ENCODE measurements around the gene CDKN2B. TPM values are rescaled to one million over a fixed set of nuclear protein-coding genes. Genes with fewer than 3 reads are reported as not detected.

CDKN2B gene
- total and polyA plus RNA-seq, 5 experiments from 2014 or later: 0.17 to 0.31 TPM; not detected in 3

DNA sequence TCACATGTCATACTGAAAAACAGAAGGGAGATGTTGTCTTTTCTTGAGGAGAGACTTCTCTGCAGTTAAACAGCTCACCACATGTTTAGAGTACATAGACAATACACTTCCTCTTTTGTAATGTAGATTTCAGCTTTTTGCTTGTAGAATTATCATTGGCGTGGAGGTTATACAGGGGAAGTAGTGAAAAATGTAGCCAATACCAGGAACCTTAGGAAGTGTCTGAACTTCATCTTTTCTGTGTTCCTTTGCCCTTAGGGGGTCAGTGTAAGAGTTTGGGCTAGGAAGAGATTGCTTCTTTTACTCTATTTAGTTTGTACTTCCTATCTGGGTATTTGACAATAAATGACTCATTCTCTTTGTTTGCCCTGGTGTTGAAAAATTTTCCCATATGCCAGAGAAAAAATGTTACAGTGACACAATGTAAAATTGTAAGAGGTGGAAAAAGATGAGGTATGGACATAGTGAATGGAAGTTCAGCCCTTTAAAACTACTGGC lies 21.0 kb upstream of the CDKN2B start:
- ATAC-seq (no peak), DNase-seq (no peak)
- H3K4me3 Mint-ChIP-seq: no peak overlapping the region
- H3K9me3 Mint-ChIP-seq: no peaks in the 10 kb centered on the region
- H3K4me1 Mint-ChIP-seq: peaks cover 0 to 4% (median 0%) of the 10 kb centered on the region in 4 donors
- H3K36me3 Mint-ChIP-seq: no peaks in the 10 kb centered on the region
- H3K27ac Mint-ChIP-seq: no peak overlapping the region
- H3K27me3 Mint-ChIP-seq: peaks cover 0 to 14% (median 0%) of the 10 kb centered on the region in 5 donors
- POLR2A ChIA-PET: no interaction called here

DNA sequence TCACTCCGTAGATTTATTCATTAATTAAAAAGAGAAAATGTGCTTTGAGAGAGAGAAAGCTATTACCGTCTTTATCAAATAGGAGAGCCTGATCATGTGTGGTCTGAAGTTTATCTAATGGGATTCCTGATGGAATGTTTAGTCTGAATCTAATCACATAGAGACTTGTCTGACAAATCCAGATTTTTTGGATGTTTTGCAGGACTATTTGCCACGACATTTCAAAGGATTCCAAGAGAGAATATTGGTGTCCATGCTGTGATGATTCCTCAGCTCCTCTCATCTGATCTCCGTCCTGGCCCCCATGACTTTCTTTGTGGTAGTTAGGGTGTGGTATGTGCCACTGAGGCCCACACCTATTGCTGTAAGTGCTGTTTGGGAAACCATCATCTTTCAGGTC lies 20.1 kb upstream of the CDKN2B start:
- H3K27me3 Mint-ChIP-seq: peaks cover 0 to 17% (median 4%) of the 10 kb centered on the region in 5 donors
- POLR2A ChIA-PET: no interaction called here
- H3K36me3 Mint-ChIP-seq: no peaks in the 10 kb centered on the region
- H3K4me1 Mint-ChIP-seq: peaks cover 0 to 4% (median 0%) of the 10 kb centered on the region in 4 donors
- ATAC-seq: no peak
- no peak overlapping the region for H3K27ac Mint-ChIP-seq
- no peaks in the 10 kb centered on the region for H3K9me3 Mint-ChIP-seq
- no peak overlapping the region for H3K4me3 Mint-ChIP-seq
- DNase-seq: no peak

DNA sequence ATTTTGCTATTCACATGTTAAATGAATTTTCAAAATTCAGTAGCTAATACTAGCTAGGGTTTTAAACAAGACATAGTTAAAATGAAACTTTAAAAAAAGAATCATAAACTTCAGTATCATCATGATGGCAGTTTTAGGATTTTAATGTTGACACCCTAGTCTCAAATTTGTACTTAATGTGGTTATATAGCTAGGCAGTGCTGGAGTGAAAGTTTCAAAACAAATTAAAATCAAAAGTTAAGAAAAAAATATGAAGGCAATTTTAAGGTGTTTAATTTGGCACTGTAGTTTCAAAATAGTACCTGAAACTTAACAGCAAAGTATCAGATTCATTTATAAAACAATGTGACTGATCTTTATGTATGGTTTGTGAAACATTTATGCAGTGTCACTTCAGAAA lies 19.3 kb upstream of the CDKN2B start:
- DNase-seq: no peak
- Mint-ChIP-seq H3K9me3 (no peaks in the 10 kb centered on the region), H3K27me3 (peaks cover 0 to 23% (median 7%) of the 10 kb centered on the region in 5 donors), H3K36me3 (peaks cover 0 to 2% (median 0%) of the 10 kb centered on the region in 3 donors), H3K4me3 (no peak overlapping the region), H3K27ac (no peak overlapping the region), H3K4me1 (peaks cover 0 to 4% (median 0%) of the 10 kb centered on the region in 4 donors)
- no peak for ATAC-seq
- POLR2A ChIA-PET: no interaction called here

DNA sequence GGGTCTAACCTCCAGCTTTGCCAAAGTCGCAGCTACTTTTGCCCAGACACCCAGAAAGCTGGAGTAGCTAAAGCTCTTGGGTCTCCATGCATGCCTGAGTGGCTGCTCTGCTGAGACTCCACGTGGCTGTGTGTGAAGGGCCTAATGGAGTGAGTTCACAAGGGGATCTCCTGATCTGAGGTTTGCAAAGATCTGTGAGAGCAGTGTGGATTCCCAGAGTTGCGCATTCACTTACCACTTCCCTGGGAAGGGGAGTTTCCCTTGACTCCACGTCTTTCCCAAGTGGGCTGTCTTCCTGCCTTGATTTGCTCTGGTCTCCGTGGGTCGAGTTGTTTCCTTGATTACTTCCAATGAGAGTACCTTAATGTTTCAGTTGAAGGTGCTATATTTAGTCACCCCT lies 17.6 kb upstream of the CDKN2B start:
- POLR2A ChIA-PET: no interaction called here
- no peak overlapping the region for H3K4me3 Mint-ChIP-seq
- peaks cover 0 to 1% (median 0%) of the 10 kb centered on the region in 4 donors for H3K4me1 Mint-ChIP-seq
- H3K27ac Mint-ChIP-seq: no peak overlapping the region
- peaks cover 0 to 9% (median 0%) of the 10 kb centered on the region in 9 donors for H3K9me3 Mint-ChIP-seq
- peaks cover 7 to 30% (median 17%) of the 10 kb centered on the region in 5 donors for H3K27me3 Mint-ChIP-seq
- ATAC-seq (no peak), DNase-seq (no peak)
- peaks cover 0 to 4% (median 0%) of the 10 kb centered on the region in 3 donors for H3K36me3 Mint-ChIP-seq

DNA sequence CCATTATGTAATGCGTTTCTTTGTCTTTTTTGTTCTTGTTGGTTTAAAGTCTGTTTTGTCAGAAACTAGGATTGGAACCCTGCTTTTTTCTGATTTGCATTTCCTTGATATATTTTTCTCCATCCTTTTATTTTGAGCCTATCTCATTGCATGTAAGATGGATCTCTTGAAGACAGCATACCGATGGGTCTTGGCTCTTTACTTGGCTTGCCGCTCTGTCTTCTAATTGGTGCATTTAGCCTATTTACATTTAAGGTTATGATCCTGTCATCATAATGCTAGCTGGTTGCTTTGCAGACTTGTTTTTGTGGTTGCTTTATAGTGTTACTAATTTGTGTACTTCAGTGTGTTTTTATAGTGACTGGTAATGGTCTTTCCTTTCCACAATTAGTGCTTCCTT lies 13.3 kb upstream of the CDKN2B start:
- Mint-ChIP-seq H3K27ac (no peak overlapping the region), H3K9me3 (peaks cover 4 to 24% (median 14%) of the 10 kb centered on the region in 9 donors), H3K4me3 (no peak overlapping the region), H3K36me3 (peaks cover 0 to 13% (median 10%) of the 10 kb centered on the region in 3 donors), H3K4me1 (no peaks in the 10 kb centered on the region), H3K27me3 (peaks cover 15 to 66% (median 27%) of the 10 kb centered on the region in 5 donors)
- ATAC-seq (no peak), DNase-seq (no peak)
- POLR2A ChIA-PET: no interaction called here

DNA sequence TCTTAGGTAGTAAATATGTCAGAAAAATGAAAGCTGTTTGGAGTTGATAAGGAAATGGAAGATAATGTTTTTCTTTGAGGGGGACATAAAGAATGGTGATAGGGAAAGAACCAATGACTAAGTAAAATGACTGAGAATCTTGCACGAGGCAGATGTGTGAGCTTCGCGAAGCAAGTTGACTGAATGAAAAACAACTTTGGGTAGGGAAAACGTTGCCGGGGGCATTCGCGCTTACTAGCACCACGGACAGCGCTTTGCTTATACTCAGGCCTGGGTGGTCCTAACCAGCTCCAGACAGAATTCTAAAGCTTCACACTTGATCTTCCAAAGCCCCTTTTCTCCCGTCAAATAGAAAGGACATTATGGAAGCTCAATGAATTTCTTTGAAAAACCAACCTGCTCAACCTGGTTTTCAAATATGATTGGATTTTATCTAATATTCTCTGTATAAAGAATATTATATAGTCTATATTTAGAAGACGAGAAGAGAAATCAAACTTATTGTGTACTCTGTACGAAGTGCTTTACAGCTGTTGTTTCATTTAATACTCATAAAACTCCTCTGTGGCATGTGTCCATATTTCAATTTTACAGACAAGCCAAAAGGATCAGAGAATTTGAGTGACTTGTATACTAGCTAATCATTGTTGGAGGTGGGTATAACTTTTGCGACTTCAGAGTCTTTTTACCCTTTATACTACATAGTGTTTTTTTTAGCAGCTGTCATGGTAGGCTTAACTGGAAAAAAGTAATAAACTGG lies 1.9 kb upstream of the CDKN2B start:
- POLR2A ChIA-PET: no interaction called here
- DNase-seq: peak in 3 of 10 donors; percentile 14 to 29 (median 22)
- peaks cover 29 to 69% (median 40%) of the 10 kb centered on the region in 5 donors for H3K27me3 Mint-ChIP-seq
- peaks cover 0 to 5% (median 4%) of the 10 kb centered on the region in 3 donors for H3K36me3 Mint-ChIP-seq
- peaks cover 2 to 19% (median 12%) of the 10 kb centered on the region in 4 donors for H3K4me1 Mint-ChIP-seq
- ATAC-seq: peak; percentile 27 to 57
- H3K9me3 Mint-ChIP-seq: peaks cover 0 to 11% (median 2%) of the 10 kb centered on the region in 9 donors
- H3K4me3 Mint-ChIP-seq: no peak overlapping the region
- no peak overlapping the region for H3K27ac Mint-ChIP-seq

DNA sequence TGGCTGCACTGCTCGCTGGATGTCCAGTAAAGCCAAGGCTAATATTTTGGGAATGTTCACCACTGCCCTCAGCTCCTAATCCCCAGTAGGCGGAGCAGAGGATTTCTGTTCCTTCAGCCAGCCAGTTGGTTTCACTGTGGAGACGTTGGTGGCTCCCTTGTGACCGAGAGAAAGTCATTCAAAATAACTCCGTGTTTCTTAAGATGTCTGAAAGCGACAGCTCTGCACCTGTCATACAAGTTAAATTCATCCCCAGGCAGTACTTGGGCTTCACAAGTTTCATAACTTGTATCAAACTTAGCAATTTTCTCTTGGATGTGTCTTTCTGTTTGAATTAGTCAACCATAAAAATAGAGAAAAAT lies 382 bp upstream of the CDKN2B start:
- H3K27ac Mint-ChIP-seq: no peak overlapping the region
- H3K4me1 Mint-ChIP-seq: peaks cover 10 to 31% (median 23%) of the 10 kb centered on the region in 4 donors

DNA sequence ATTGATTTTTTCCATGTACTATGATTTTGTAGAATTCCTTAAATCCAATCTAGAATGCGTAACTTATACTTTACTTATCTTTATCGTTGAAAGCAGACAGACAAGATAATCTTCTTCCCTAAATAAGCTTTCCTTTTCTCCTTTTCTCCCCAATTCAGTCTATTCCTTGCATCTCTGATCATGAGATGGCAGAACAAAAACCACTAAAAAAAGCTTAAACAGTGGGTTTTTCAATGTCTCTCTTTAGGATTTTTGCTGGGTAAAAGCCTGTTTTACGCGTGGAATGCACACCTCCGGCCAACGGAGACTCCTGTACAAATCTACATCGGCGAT lies 755 bp downstream of the CDKN2B start:
- Mint-ChIP-seq H3K9me3 (peaks cover 0 to 16% (median 0%) of the 10 kb centered on the region in 9 donors), H3K4me3 (peak overlapping the region in 8 of 10 donors; percentile 2 to 70 (median 38)), H3K4me1 (peaks cover 10 to 31% (median 23%) of the 10 kb centered on the region in 4 donors), H3K27me3 (peaks cover 45 to 88% (median 61%) of the 10 kb centered on the region in 5 donors), H3K27ac (no peak overlapping the region), H3K36me3 (peaks cover 0 to 5% (median 4%) of the 10 kb centered on the region in 3 donors)
- DNase-seq (peak in 1 of 10 donors; percentile 30), ATAC-seq (no peak)
- POLR2A ChIA-PET: interaction anchor here (1.0 to 1.4 kb wide), 2 partner anchors 194 to 197 kb away, joined by 3 read pairs; no protein-coding TSS in a partner anchor

More for the DNA sequence above, 382 bp upstream of the CDKN2B start:
- no peak for ATAC-seq
- DNase-seq: no peak
- POLR2A ChIA-PET: no interaction called here
- peaks cover 40 to 84% (median 53%) of the 10 kb centered on the region in 5 donors for H3K27me3 Mint-ChIP-seq
- peak overlapping the region in 9 of 10 donors; percentile 38 to 82 (median 65) for H3K4me3 Mint-ChIP-seq
- peaks cover 0 to 5% (median 4%) of the 10 kb centered on the region in 3 donors for H3K36me3 Mint-ChIP-seq
- H3K9me3 Mint-ChIP-seq: peaks cover 0 to 16% (median 2%) of the 10 kb centered on the region in 9 donors

DNA sequence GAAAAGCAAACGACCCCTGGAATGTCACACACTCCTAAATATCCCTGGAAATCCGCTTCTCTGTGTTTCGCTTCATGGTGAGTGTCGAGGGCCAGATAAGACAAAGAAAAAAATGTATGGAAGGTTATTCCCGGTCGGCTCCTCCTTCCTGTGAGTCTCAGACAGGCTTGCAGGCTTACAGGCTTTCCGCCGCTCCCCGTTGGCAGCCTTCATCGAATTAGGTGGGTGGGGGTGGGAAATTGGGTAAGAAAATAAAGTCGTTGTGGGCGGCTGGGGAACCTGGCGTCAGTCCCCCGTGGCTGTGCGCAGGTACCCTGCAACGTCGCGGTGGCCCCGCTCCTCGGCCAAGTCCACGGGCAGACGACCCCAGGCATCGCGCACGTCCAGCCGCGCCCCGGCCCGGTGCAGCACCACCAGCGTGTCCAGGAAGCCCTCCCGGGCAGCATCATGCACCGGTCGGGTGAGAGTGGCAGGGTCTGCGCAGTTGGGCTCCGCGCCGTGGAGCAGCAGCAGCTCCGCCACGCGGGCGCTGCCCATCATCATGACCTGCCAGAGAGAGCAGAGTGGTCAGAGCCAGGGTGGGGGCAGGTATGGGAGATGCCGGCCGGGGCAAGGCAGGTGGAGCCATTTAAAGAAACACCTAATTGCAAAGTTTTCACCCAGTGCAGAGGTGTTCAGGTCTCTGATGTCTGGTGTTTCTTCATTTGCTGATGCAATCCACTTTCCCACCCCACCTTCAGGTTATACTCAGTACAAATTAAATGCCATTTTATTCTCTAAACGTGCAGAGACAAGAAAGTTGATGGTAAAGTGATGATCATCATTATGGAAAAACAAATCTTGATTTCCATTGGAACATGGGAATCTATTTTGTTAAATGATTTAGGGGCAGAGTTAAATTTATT lies 3.2 kb downstream of the CDKN2B start:
- DNase-seq (no peak), ATAC-seq (no peak)
- no peak overlapping the region for H3K27ac Mint-ChIP-seq
- POLR2A ChIA-PET: no interaction called here
- H3K9me3 Mint-ChIP-seq: peaks cover 0 to 12% (median 0%) of the 10 kb centered on the region in 9 donors
- peaks cover 10 to 31% (median 23%) of the 10 kb centered on the region in 4 donors for H3K4me1 Mint-ChIP-seq
- H3K27me3 Mint-ChIP-seq: peaks cover 50 to 88% (median 64%) of the 10 kb centered on the region in 5 donors
- H3K4me3 Mint-ChIP-seq: peak overlapping the region in 3 of 10 donors; percentile 0 to 9 (median 6)
- H3K36me3 Mint-ChIP-seq: peaks cover 0 to 5% (median 4%) of the 10 kb centered on the region in 3 donors

DNA sequence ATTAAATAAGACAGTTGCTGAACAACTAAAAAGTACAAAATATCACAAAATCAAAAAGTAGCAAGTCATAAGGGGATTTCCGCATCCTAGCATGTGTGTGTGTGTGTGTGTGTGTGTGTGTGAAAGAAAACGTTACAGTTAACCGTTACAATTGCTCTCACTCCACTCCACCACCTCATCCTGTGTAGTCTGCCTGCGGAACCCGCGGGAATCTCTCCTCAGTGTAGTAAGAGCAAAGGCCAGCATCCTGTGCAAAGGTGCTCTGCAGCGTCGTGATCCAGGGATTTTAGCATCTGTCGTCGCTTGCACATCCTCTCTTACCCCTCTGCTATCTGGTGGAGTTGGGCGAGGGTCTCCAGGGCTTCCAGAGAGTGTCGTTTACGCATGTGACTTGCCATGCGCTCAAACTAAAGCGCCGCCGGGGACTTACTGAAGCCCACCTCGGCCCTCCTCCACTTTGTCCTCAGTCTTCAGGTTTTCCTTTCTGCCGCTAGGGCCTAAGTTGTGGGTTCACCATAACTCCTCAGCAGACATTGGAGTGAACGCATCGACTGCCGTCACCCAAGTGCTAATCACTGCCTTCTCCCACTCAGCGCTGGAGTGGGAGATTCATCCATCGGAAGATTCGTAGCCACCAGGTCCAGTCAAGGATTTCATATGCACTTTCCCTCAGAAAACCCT lies 3.9 kb downstream of the CDKN2B start:
- peak overlapping the region in 2 of 10 donors; percentile 5 to 69 for H3K27ac Mint-ChIP-seq
- peaks cover 10 to 31% (median 23%) of the 10 kb centered on the region in 4 donors for H3K4me1 Mint-ChIP-seq
- ATAC-seq: peak; percentile 39 to 43
- POLR2A ChIA-PET: no interaction called here
- H3K27me3 Mint-ChIP-seq: peaks cover 51 to 88% (median 60%) of the 10 kb centered on the region in 5 donors
- peak overlapping the region in 5 of 10 donors; percentile 0 to 46 (median 25) for H3K4me3 Mint-ChIP-seq
- DNase-seq: no peak
- peaks cover 0 to 12% (median 0%) of the 10 kb centered on the region in 9 donors for H3K9me3 Mint-ChIP-seq
- peaks cover 0 to 5% (median 4%) of the 10 kb centered on the region in 3 donors for H3K36me3 Mint-ChIP-seq

DNA sequence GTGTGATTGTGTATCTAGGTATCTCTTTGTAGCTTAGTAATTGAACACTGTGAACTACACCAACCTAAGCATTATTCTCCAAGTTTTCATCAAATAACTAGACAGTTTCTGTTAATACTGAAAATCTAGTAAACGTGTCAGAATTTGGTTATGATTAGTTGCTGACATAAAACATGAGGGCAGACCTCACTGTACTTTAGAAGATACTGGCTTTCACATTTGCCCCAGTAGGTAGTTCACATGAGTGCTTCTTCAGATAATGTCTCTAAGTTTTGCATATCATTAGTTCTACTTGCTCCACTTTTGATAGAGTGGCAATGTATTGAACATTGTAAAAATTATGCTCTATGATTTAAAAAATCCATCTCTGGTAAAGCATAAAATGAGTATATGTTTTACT lies 7.1 kb downstream of the CDKN2B start:
- H3K27ac Mint-ChIP-seq: no peak overlapping the region
- H3K9me3 Mint-ChIP-seq: peaks cover 0 to 5% (median 0%) of the 10 kb centered on the region in 9 donors
- no peak for DNase-seq
- peaks cover 41 to 89% (median 43%) of the 10 kb centered on the region in 5 donors for H3K27me3 Mint-ChIP-seq
- peaks cover 0 to 4% (median 0%) of the 10 kb centered on the region in 3 donors for H3K36me3 Mint-ChIP-seq
- ATAC-seq: no peak
- H3K4me1 Mint-ChIP-seq: peaks cover 8 to 14% (median 11%) of the 10 kb centered on the region in 4 donors
- H3K4me3 Mint-ChIP-seq: no peak overlapping the region
- POLR2A ChIA-PET: no interaction called here

DNA sequence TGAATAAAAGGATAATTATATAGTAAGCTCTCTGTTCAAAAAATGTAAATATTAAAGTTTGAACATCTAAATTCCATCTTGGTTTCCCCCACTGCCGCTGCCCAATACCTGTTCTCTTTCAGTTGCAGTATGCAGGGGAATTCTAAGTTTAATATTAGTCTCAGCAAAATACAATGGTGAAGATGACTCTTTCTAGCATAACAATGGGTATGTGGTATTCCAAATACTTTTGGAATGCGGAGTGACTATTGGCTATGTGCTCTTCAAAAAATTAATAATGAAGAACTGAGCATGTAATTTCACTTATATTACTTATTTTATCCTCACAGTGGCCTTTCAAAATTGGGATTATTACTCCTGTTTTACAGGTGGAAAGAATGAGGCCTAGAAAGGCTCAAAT lies 11.1 kb downstream of the CDKN2B start:
- no peak for DNase-seq
- Mint-ChIP-seq H3K27me3 (peaks cover 18 to 67% (median 21%) of the 10 kb centered on the region in 5 donors), H3K4me3 (no peak overlapping the region), H3K36me3 (peaks cover 0 to 2% (median 0%) of the 10 kb centered on the region in 3 donors), H3K9me3 (peaks cover 0 to 2% (median 0%) of the 10 kb centered on the region in 9 donors), H3K4me1 (peaks cover 6 to 29% (median 20%) of the 10 kb centered on the region in 4 donors), H3K27ac (peak overlapping the region in 1 of 10 donors; percentile 5)
- POLR2A ChIA-PET: no interaction called here
- ATAC-seq: no peak

All from naive thymus-derived CD8-positive, alpha-beta T cell (primary cell).